Lower leg skin (tissue), 3 donors: ENCODE measurements around the gene GSTA3.
"Not testable (repeated sequence)": the region's sequence is repeated elsewhere in the genome, so short reads cannot be mapped to it uniquely, and the experiment has no call there.

Source experiments
- CTCF ChIP-seq, 3 donors: fragments of 450-650 bp; IDR thresholded peaks; one replicate each; pipeline ENCODE4 v1.5.1; 2016; ENCODE audit warnings: antibody characterized with exemption in 3 of 3, mild to moderate bottlenecking in 3 of 3, moderate library complexity in 2 of 3
- POLR2A ChIP-seq, 2 donors: fragments of 450-650 bp; IDR thresholded peaks; one replicate each; pipeline ENCODE4 v1.6.1; 2016 to 2017; ENCODE audit warnings: antibody characterized with exemption in 2 of 2, mild to moderate bottlenecking in 1 of 2, moderate library complexity in 1 of 2

DNA sequence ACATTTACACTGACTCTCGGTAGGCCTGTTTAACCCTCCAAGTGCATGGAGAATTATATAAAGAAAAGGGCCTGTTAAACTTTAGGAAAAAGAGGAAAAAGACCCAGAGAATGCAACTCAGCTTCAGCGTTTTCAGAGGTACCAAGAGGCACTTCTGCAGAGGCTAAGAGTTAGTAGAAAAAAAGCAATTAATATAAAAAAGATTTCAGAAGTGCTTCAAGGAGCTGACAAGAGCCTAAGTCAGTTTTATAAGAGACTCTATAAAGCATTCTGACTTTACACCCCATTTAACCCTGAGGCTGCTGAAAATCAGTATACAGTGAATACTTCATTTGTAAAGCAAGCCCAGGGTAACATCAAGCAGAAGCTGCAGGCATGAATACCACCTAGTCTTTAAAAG, 14.2 kb upstream of the GSTA3 start:
- TF ChIP-seq CTCF, POLR2A (IDR thresholded peaks at IDR 0.05): not testable (repeated sequence)
